ENCODE measurements around the gene NTNG1.

The NTNG1 gene

DNA sequence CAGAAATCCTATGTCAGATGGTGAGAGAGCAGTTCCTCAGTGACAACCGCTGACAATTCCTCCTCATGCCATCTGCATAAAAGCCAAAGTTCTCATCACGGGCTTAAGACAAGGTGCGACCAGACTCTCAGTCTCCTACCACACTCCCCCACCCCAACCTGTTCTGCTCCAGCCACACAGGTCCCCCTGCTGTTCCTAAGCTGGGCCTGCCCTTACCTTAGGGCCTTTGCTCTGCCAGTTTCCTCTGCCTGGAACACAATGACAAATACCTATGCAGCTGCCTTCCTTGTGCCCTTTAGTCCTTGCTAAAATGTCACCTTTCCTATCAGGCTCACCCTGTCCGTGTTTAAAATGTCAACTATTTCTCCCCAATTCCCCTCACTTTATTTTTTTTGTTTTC, 382.2 kb downstream of the NTNG1 start:
- Mint-ChIP-seq H3K4me1 (peaks cover 6 to 20% of the 10 kb centered on the region in 2 donors), H3K4me3 (no peak overlapping the region), H3K27me3 (no peaks in the 10 kb centered on the region), H3K9me3 (peaks cover 0 to 1% of the 10 kb centered on the region in 2 donors), H3K27ac (no peak overlapping the region), H3K36me3 (no peaks in the 10 kb centered on the region)
- DNase-seq (no peak), ATAC-seq (replicated peaks) (no peak)

DNA sequence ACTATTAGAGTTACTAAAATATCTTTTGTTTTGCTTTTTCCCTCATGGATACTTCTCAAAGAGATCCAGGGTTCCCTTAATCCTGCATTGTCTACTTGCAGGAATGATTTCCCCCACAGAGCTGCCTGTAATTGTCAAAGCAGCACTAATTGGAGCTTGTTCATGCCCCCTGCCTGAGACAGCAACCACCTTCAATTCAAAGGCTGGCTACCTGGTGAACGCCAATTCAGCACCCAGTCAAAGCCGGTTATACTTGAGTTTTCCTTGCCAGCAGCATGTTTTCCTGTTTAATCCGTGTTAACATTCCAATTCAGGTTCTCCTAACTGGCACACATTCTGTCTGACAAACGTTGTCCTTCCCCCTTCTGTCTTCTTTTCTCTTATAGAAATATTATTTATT, 382.9 kb downstream of the NTNG1 start:
- Mint-ChIP-seq H3K36me3 (no peaks in the 10 kb centered on the region), H3K27me3 (no peaks in the 10 kb centered on the region), H3K4me1 (peaks cover 6 to 23% of the 10 kb centered on the region in 2 donors), H3K4me3 (no peak overlapping the region), H3K27ac (no peak overlapping the region), H3K9me3 (peaks cover 0 to 1% of the 10 kb centered on the region in 2 donors)
- DNase-seq (no peak), ATAC-seq (replicated peaks) (no peak)

DNA sequence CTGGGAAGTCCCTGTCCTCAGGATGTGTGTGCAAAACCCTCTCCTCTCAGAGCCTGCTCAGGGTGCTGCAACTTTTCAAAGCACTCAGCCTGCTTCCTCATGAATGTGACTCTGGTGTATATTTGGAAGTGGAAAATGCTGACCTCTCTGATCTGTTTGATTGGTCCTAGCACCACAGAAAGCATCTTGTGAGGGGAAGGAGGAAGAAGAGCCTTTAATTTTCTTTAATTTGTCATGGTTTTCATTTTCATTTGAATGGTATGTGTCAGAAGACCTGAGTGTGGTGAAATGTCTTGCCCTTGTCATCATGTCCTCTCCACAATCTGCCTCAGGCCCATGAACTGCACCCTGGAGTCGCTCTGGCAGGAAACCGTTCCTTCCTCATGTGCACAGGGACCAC, 383.5 kb downstream of the NTNG1 start:
- ATAC-seq (replicated peaks) (peak in 1 of 2 donors; percentile 16), DNase-seq (no peak)
- H3K9me3 Mint-ChIP-seq, result peaks cover 0 to 1% of the 10 kb centered on the region in 2 donors
- H3K4me3 Mint-ChIP-seq, result no peak overlapping the region
- no peaks in the 10 kb centered on the region for H3K27me3 Mint-ChIP-seq
- no peak overlapping the region for H3K27ac Mint-ChIP-seq
- H3K4me1 Mint-ChIP-seq, result peaks cover 6 to 23% of the 10 kb centered on the region in 2 donors
- no peaks in the 10 kb centered on the region for H3K36me3 Mint-ChIP-seq

DNA sequence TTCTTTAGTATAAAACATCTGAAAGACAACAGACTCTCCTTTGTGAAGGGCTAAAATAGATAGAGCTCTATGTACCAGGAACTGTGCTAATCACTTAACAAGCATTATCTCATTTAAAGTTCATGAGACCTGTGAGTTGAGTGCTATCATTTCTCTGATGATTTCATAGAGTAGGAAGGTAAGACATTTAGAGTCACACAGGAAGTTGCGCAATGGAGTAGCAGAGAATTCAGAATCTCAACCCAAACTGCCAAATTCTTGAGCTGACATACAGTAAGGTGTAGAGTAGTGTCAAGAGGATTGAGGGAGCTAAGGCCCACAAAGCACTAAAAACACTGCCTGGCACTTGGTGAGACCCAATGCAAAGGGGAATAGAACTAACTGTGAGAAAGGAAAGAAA, 384.3 kb downstream of the NTNG1 start:
- H3K27me3 Mint-ChIP-seq, result no peaks in the 10 kb centered on the region
- no peak overlapping the region for H3K27ac Mint-ChIP-seq
- H3K4me1 Mint-ChIP-seq, result peaks cover 6 to 23% of the 10 kb centered on the region in 2 donors
- no peak overlapping the region for H3K4me3 Mint-ChIP-seq
- no peak for ATAC-seq (replicated peaks)
- DNase-seq, result no peak
- H3K36me3 Mint-ChIP-seq, result no peaks in the 10 kb centered on the region
- H3K9me3 Mint-ChIP-seq, result peaks cover 0 to 1% of the 10 kb centered on the region in 2 donors

DNA sequence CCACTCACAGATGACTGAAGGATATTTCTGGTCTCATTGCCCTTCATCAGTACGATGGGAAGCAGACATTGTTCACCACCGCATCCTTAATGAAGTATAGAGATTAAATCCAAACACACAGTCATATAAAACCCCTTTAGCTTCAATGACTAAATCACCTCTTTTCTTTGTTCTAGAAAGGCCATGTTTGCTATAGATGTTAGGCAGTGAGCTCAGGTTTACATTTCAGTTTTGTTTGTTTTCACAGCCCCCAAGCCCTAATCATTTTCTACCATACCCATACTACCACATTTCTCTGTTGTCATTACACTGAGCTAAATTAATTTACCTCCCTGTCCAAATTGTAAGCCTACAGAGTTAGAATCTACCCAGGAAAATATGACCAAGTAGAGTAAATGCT, 385.1 kb downstream of the NTNG1 start:
- no peaks in the 10 kb centered on the region for H3K27me3 Mint-ChIP-seq
- no peak for DNase-seq
- no peak overlapping the region for H3K4me3 Mint-ChIP-seq
- peaks cover 6 to 23% of the 10 kb centered on the region in 2 donors for H3K4me1 Mint-ChIP-seq
- ATAC-seq (replicated peaks), result no peak
- H3K36me3 Mint-ChIP-seq, result no peaks in the 10 kb centered on the region
- no peaks in the 10 kb centered on the region for H3K9me3 Mint-ChIP-seq
- H3K27ac Mint-ChIP-seq, result no peak overlapping the region

DNA sequence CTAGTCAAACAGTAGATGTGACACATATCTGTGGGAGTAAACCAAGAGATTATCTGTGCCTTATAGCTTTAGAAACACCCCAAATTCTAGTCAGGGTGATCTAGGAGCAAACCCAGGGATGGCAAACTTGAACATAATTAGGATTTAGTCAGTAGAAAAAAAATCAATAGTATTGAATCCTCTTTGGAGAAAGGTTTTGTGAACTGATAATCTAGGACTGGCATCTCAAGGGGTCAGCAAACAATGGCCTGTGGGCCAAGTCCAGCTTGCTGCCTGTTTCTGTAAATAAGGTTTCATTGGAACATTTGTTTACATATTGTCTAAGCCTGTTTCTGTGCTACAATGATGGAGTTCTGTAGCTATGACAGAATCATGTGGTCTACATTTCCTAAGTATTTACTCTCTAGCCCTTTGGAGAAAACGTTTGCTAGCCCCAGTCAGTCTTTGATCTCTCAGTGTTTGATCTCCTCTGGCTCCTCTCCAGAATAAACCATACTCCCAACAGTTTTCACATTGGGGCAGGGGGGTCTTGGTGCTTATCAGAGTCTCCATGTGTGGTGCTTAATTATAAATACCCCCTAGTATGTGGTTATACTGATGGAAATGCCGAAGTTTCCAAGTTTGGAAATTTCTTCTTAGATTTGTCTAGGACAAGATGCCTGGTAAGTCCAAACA, 385.8 kb downstream of the NTNG1 start:
- no peaks in the 10 kb centered on the region for H3K9me3 Mint-ChIP-seq
- H3K4me3 Mint-ChIP-seq, result no peak overlapping the region
- no peaks in the 10 kb centered on the region for H3K36me3 Mint-ChIP-seq
- no peak overlapping the region for H3K27ac Mint-ChIP-seq
- H3K4me1 Mint-ChIP-seq, result peaks cover 6 to 23% of the 10 kb centered on the region in 2 donors
- ATAC-seq (replicated peaks) (no peak), DNase-seq (no peak)
- no peaks in the 10 kb centered on the region for H3K27me3 Mint-ChIP-seq

DNA sequence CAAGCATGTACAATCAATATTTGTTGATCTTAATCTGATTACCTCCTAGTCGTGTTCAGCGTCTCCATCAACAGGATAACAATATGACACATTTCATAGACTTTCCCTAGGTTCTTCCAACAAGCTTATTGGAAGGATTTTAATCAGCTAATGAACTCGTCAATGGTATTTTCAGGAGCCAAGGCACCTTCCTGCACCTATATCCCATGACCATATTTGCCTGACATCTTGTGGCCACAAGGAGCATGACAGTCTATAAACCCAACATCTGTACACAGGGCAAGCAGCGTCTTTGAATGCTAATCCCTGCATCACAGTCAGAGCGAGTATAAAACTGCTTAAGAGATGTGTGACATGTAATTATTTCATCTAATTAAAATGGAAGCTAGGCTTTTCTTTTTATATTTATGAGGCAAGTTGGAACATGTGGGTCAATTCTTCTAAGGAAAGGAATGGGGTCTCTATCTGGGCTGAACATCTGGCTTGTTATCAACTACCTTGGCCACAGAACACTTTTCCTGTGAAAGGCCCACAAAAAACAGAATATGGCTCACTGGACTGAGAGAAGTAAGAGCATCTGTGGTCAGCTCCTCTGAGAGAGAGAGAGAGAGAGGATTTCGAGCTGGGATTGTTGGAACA, 388.8 kb downstream of the NTNG1 start:
- peaks cover 3 to 16% of the 10 kb centered on the region in 2 donors for H3K4me1 Mint-ChIP-seq
- H3K27me3 Mint-ChIP-seq, result no peaks in the 10 kb centered on the region
- ATAC-seq (replicated peaks) (peak; percentile 92 to 97), DNase-seq (peak; percentile 16)
- H3K27ac Mint-ChIP-seq, result no peak overlapping the region
- no peak overlapping the region for H3K4me3 Mint-ChIP-seq
- no peaks in the 10 kb centered on the region for H3K9me3 Mint-ChIP-seq
- H3K36me3 Mint-ChIP-seq, result no peaks in the 10 kb centered on the region

DNA sequence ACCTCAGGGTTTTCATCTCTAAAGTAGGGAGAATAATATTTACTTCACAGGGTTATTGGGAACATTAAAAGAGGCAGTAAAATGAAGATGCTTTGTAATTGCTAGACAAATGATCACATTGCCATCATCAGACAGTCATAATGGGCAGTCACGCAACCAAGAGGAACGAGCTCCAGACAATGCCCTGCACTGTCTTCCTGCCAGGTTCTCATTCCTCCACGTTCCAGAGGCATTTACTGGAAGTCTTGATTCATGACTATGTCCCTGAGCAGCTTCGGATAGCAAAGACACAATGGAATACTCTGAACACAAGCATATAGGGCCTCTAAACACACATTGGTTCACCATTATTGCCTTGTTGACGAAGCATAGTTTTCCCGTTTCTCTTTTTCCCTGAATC, 389.7 kb downstream of the NTNG1 start:
- no peak for DNase-seq
- no peak overlapping the region for H3K4me3 Mint-ChIP-seq
- no peak overlapping the region for H3K27ac Mint-ChIP-seq
- peaks cover 3 to 12% of the 10 kb centered on the region in 2 donors for H3K4me1 Mint-ChIP-seq
- no peaks in the 10 kb centered on the region for H3K27me3 Mint-ChIP-seq
- ATAC-seq (replicated peaks), result no peak
- H3K9me3 Mint-ChIP-seq, result no peaks in the 10 kb centered on the region
- H3K36me3 Mint-ChIP-seq, result no peaks in the 10 kb centered on the region

DNA sequence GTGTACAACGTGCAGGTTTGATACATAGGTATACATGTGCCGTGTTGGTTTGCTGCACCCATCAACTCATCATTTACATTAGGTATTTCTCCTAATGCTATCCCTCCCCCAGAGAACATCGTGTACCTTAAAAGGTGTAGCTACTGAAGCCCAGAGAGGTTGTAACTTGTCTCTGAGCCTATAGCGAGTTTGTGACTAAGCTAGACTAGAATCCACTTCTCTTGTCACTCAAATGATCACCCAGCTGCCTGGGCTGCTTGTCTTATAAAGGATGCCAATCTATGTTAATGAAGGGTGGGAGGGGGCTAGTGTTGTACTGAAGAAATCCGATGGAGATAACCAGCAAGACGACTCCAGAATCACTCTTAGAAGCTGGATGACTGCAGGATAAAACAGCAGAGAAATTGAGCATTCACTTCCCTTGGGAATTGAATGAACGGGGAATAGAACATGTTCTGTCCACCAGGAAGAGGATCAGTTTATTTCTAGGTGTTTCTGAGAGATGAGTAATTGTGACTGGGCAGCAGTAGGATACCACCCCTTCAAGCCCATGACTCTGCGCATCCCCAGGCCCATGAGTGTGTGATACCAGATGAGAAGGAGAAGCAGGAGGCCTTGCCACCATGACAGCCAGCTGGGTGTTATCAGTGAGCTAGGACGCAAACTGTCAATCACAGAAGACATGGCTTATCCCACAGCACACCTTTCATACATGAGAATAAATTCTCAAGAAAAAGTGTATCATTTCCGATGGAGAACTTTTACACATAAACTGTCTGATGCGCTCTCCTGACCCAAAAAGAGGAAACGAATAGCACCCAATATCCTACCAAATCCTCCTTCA, 390.4 kb downstream of the NTNG1 start:
- Mint-ChIP-seq H3K9me3 (no peaks in the 10 kb centered on the region), H3K4me1 (peaks cover 4 to 18% of the 10 kb centered on the region in 2 donors), H3K36me3 (no peaks in the 10 kb centered on the region), H3K4me3 (no peak overlapping the region), H3K27me3 (no peaks in the 10 kb centered on the region), H3K27ac (no peak overlapping the region)
- ATAC-seq (replicated peaks) (no peak), DNase-seq (no peak)

DNA sequence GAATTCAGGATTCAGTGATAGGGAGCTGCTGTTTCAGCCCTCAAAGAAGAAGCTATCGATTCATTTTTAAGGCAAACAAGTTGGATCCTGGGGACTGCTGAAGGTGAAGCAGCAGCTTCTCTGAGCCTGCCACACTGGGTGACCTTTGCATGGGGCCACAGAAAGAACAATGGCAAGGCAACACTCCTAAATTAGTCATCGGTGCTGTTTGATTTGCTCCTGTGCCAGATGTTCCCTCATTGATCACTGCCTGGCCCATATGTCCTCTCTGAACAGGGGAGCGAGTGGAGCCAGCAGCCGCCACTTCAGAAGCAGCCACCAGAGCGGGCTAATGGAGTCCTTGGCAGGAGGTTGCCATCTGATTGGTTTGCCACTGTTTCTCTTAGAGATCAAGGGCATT, 391.5 kb downstream of the NTNG1 start:
- no peak for ATAC-seq (replicated peaks)
- Mint-ChIP-seq H3K4me3 (no peak overlapping the region), H3K9me3 (no peaks in the 10 kb centered on the region)

More for the DNA sequence above, 391.5 kb downstream of the NTNG1 start:
- Mint-ChIP-seq H3K27ac (no peak overlapping the region), H3K36me3 (no peaks in the 10 kb centered on the region), H3K27me3 (no peaks in the 10 kb centered on the region), H3K4me1 (peaks cover 8 to 23% of the 10 kb centered on the region in 2 donors)
- DNase-seq, result no peak
